Stimulated activated CD4-positive, alpha-beta T cell treated with anti-CD3 and anti-CD28 coated beads, TNF-alpha, amount 100 ng/mL, for 1 hour (primary cell): ENCODE data around the gene STON2.
"Not testable (repeated sequence)": the region's sequence is repeated elsewhere in the genome, so short reads cannot be mapped to it uniquely, and the experiment has no call there.

Experiments used
- DNase-seq, 3 donors: peaks; one replicate each; pipeline ENCODE4 v3.0.0-alpha.2; 2020; ENCODE audit warnings: low read depth in 3 of 3, low spot score in 1 of 3

The STON2 gene, protein sequence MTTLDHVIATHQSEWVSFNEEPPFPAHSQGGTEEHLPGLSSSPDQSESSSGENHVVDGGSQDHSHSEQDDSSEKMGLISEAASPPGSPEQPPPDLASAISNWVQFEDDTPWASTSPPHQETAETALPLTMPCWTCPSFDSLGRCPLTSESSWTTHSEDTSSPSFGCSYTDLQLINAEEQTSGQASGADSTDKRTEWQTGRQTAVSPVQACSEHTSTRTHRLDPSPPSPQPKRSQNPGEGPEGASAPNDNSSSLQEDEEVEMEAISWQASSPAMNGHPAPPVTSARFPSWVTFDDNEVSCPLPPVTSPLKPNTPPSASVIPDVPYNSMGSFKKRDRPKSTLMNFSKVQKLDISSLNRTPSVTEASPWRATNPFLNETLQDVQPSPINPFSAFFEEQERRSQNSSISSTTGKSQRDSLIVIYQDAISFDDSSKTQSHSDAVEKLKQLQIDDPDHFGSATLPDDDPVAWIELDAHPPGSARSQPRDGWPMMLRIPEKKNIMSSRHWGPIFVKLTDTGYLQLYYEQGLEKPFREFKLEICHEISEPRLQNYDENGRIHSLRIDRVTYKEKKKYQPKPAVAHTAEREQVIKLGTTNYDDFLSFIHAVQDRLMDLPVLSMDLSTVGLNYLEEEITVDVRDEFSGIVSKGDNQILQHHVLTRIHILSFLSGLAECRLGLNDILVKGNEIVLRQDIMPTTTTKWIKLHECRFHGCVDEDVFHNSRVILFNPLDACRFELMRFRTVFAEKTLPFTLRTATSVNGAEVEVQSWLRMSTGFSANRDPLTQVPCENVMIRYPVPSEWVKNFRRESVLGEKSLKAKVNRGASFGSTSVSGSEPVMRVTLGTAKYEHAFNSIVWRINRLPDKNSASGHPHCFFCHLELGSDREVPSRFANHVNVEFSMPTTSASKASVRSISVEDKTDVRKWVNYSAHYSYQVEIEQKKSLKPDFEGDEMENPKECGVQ

DNA sequence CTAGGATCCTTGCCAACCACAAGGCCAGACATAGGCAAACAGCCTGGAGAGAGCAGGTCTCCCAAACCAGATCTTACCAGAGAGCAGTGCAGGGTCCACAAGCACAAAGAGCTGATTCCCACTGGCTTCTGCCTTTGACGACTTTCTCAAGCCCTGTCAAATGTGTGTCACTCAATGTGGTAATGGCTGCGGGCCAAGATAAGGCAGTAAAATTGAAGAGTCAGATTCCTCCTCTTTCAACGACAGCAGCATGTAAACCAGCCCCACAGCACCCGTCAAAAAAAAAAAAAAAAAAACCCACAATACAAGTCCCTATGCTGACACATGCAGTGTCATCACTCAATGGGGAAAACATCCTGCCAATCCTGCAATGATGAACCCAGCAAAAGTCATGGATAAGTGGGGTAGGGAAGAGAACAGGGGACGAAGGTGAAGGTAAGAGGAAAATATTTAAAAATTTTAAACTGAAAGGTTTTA is at the start of gene STON2:
STON2 (minus strand) TSS at position 123 of the 477 bp plus-strand sequence. CDS start 1,942 bp downstream, outside the sequence.
- DNase-seq, result no peak

DNA sequence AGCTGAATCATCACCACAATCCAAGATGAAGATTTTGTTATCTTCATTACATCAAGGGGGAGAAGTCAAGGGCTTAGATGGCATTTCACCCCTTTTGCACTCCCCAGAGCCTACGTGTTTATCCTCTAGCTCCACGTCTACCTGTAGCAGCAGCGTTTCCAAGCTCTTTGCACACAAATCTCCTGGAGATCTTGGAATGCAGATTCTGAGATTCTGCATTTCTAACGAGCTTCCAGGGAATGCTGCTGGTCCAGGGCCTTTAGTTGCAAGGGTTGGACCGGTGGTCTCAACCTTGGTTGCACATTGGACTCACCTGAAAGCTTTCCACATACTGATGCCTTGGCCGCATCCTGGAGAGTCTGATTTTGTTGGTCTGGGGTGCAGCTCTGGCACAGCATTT is 49.5 kb upstream of the STON2 start:
- no peak for DNase-seq

DNA sequence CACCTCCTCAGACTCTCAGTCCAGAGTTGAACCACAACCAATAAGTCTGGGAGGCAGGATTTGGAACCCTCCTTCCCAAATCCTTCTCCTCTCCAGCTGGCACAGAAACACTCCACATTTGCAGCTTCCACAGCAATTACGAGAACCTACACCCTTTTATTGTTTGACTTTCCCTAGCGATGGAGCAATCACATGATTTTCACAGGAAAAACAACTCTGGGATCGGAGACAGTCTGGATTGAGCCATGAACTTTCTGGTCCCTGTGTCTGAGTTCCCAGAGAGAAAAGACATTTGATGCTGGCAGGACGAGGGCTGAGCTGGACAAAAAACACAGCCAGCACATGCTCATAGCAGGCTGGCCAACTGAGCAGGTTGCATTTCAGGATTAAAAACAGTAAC is 49.0 kb upstream of the STON2 start:
- no peak for DNase-seq

DNA sequence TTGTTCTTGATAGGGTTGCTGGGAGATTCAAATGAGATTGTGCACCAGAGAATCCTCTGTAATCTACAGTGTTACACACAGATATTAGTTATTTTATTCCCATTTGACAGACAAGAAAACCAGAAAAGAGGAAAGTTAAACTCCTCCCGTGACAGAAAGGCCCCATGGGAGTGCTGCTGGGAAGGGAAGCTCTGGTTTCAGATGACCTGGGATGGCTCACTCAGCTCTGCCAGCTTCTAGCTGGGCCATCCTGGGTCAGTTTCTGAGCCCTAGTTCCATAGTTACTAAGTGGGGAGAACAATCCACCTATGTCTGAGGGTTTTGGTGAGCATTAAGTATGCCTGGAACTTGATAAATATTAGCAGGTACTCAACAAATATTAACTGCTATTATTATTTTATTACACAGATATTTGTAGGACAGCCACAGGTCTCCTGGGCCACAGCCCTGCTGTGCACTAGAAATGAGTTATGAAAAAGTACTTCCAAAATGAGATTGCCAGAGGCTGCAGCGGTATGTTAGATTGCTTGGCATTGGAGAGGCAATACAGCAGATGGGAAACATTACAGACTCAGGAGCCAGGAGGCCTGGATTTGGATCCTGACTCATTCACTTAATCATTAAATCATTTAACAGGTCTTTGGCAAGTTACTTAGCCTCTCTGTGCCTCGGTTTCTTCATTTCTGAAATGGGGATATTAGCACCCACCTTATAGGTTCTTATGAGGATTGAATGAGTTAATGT is 47.1 kb upstream of the STON2 start:
- DNase-seq, result no peak

DNA sequence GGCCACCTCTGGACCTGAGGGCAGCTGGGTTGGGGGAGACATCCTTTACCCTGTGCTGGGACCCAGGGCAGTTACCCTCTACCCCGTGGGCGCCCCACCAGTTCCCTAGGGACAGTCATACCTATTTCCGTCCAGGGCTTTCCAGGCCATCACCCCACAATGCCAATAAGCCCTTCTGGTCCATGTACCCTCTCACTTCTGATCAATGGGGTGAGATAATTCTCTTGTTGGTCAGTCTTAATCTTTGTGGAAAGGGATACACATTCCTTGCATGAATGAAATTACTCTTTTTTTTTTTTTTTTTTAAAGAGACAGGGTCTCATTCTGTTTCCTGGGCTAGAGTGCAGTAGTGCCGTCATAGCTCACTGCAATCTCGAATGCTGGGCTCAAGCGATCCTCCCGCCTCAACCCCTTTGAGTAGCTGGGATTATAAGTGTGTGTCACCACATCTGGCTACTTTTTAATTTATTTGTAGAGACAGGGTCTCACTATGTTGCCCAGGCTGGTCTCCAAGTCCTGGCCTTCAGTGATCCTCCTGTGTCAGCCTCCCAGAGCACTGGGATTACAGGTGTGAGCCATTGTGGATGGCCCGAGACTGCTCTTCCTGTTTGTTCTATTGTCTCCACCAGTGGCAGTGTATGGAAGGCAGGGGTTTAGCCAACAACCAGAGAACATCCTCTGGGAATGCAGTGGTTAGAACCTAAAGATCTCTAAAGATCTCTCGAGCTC is 46.3 kb upstream of the STON2 start:
- no peak for DNase-seq

DNA sequence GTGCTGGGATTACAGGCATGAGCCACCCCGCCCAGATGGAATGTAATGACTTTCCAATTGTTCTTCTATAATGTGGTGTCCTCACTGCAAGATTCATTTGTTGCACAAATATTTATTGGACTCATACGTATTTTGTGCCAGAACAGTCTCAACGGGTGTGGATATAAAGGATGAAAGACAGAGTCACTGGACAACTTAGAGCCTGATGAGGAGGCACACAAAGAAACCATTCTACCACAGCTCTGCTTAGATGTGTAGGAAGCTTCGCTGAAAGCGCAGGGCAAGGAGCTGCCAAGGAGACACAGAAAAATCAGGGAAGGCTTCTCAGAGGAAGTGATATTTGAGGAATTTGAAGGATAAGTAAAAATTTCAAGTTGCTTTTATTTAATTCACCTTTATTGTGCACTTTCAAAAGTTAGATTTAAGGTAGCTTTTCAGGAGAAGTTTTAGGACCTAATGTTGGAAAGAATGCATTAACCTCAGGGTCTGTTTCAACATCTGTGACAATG is 41.6 kb upstream of the STON2 start:
- DNase-seq, result no peak

DNA sequence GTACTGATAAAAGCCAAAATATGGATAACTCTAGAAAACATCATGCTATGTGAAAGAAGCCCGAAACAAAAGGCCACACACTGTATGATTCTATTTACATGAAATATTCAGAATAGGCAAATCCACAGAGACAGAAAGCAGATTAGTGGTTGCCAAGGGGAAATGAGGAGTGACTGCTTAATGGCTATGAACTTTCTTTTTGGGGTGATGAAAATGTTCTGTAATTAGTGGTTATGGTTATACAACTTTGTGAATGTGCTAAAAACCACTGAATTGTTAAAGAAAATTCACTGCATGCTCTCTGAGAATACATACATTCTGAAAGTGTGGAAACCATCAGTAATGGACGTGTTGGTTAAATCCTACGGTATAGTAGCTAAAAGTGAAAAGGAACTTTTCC is 39.9 kb upstream of the STON2 start:
- DNase-seq, result no peak

DNA sequence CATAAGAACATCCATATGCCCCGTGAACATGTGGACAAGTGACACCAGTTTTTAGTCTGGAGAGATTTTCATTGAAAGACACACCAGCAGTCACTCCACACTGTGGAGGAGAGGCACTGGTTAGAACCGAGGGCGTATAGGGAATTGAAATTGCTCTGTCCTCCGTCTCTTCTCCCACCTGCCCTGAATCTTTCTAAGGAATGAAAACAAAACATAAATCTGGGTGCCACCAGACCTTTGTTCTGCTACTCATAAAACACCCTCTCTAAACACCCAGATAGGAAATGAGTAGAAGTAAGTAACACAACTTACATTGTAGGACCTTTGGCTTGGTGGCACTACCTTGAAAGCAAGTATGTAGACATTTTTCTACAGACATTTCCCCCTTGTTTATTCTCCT is 37.1 kb upstream of the STON2 start:
- no peak for DNase-seq

DNA sequence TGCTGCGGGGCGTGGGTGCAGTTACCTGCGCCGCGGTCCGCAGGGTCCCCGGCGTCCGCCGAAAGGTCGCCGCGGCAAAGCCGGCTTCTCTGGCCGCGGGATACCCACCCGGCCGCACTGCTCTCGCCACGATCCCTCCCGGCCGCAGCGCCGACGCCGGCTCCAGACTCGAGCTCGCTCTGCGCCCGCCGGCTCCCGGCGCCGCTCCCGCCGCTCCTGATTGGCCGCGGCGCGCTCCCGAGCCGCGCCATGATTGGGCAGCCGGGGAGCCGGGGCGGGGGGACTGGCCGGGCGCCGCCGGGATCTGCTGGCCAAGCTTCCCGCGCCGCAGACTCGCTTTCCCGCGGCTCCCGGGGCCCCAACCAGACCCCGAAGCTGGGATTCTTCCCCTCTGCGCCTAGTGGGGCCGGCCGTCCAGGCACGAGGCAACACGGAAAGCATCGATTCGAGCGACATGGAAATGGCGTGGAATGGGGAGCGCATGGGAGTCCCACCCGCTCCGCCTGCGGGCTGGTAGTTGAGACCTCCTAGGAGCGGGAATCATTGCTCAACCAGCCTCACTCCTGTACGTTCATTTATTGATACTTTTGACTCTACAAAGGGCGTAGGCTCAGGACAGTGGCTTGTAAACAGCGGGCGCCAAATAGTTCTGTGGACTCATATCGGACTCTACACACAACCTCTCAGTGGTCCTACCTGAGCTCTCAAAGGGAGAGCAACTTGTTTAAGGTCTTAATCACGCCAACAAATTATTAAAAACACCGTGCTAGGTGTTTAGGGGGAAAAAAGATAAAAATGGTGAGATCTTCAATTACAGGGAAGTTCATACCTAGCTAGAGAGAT is 36.4 kb upstream of the STON2 start:
- DNase-seq, result peak in 1 of 3 donors; percentile 22

DNA sequence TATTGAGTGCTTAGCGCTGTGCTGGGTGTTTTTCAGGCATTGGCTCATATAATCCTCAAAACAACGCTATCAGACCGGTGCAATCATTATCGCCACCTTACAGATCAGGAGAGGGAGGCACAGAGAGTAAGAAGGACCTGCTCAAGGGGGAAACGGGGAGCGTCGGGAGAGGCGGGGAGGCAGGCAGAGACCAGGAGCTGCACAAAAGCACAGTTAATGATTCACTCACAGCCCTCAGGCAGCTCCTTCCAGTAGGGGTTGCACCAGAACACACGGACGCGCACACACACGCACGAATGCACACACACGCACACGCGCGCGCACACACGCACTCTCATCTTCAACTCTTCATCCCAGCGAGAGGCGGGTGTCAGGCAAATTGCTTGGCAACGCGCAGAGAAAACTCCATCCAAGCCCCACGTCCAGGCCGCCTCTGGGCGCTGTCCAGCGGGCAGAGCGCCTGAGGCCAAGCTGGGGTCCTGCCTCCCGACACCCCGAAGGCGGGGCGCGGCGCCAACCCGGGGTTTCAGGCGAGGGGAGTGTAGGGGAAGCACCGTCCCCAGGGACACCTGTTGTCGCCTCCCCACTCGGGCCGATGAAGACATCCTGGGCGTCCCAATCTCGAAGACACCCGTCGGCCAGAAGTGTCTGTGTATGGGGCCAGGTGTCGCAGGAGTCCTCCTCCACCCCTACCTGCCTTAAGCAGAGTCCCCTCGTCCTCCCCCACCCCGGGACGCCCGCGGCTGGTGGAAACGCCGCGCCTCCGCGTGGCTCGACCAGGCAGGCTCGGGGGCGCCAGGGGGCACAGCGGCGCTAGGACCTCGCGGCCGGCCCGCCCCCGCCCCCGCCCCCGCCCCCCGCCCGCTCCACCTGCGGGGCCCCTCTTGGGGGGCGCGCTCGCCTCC is 35.5 kb upstream of the STON2 start:
- no peak for DNase-seq

DNA sequence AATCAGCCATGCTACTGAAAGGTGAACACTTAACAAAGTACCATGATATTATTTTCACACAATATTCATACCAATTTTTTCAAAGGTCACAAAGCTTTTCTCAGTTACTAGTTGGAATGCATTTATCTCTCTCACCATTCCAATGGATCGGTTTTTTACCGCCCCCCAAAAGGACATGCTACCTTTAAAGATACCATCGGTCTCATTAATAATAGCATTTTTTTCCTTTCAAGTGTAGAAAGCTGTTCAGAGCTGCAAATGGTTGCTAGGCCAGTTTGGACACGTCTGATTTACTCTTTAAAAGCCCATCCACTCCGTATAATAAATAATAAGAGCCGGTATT is 34.9 kb upstream of the STON2 start:
- DNase-seq, result no peak

DNA sequence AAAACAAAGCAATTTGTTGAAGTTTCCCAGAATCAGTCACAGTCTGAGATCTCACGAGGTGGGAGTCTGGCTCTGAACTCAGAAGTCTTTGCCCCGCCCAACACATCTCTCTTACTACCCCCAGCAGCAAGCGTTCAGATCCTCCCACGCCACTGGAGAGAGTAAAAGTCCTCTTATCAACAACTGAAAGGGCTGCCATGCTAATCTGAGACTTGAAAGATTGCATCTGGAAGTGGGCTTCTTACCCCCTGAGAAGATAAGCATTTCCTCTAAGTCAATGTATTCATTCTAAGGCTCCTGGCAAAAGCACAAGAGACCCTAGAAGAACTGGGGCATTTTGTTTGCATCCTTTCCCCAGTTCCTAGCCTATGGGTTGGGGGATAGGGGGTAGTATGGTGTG is 34.1 kb upstream of the STON2 start:
- DNase-seq, result no peak

DNA sequence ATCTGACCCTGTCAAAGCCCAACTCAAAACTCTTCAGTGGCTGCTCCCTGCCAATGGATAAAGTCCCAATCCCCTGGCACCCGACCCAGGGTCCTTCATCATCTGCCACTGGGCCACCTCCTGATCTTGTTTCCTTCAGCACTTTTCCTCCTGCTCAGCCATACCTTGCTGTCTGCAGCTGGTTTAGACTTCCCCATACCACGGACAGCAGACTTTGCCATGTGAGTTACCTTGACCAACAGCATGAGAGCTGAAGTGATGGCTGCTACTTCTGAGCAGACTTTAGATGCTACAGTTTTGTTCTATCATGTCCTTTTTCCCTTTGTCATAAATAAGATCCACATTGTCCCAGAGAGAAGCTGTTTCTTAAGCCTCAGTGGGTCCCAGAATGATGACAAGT is 33.3 kb upstream of the STON2 start:
- no peak for DNase-seq

DNA sequence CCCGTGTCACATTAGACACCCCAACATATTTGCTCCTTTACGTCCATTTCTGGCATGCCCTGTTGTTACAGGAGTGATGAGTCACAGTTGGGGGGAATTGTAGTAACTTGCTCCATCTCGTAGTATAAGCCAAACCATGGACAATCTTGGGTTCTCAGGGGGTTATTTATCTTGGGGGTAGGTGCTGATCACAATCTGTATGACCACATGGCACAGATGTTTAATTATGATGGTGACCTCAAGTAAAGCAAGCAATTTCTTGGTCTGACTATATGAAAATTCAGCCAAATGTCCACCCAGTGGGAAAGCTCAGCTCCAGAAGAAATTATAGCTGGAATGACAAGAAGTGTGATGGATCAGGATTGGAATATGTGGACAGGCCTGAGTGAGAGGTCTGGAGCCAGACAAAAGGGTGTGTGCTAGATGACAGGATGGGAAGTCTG is 32.1 kb upstream of the STON2 start:
- no peak for DNase-seq

DNA sequence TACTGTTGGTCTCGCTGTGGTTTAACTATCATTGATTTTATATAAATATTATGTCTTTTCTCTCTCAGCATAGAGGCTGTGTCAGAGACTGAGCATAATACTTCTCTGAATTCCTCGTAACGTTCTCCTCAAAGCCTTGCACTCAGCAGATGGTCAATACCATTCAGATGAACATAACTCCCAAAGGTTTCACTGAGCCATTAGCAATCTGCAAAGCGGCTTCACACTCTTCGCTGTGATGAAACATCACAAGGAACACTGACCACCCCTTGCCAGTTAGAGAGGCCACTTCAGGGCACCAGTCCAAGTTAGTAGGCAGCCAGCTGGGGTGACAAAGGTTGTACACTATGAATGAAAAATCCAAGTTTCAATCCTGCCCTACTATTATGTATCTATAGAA is 30.1 kb upstream of the STON2 start:
- no peak for DNase-seq

DNA sequence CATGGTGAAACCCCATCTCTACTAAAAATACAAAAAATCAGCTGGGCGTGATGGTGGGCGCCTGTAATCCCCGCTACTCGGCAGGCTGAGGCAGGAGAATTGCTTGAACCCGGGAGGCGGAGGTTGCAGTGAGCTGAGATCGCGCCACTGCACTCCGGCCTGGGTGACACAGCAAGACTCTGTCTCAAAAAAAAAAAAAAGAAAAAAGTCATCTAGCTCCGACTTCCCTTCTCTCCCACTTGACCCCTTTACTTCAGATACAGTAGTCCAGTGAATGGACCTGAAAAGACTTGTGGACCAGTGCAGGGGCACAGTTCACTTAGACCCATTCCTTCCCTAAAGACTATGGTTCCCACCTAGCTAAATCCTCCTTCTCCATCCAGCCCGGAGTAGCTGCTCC is 29.6 kb upstream of the STON2 start:
- DNase-seq, result not testable (repeated sequence)

DNA sequence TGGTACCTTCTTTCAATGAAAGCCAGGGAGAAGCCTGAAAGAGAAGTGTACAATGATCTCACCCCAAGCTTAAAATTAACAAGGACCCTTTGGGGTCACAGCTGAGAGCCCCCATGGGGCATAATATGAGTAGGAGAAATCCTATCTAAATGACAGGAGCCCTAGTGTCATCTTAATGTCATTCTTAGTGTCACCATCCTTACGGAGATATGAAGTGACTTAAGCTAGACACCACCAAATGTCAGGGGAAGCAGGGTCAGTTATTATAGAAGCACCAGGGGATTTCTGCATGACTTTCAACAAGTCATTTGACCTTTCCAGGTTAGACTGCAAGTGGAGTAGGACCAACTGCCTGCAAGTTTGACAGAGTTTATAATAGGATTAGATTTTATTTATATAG is 28.9 kb upstream of the STON2 start:
- DNase-seq, result no peak

DNA sequence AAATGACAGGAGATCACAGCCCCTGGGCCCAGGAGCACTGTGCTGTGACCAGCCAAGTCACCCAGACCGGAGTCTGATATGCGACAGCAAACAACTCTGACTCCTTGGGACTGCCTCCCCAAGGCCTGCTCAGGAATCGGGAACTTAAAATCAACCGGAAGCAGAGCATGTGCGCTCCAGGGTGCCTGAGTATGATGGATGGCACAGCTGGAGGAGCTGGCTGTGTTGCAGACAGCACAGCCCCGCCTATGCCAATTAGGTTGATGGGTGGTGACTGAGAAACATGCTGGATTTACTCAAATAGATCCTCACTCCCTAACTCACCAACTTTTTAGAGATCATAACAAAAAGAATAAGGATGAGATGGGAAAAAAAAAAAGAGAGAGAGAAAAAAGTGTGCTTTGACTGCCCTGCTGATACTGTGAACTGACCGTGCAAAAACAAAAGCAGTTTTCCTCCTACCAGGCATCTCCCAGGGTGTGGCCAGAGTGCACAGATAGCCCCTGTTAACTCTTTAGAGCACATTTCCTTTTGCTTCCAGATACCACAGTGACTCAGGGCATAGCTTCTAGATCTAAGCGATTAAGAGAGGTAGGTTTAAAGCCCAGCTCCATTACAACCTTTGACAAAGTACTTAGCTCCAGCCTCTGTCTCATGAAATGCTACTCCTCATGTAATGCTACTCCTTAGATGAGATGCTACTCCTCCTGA is 27.4 kb upstream of the STON2 start:
- no peak for DNase-seq
